ENCODE data around the gene CUX1. TPM values are rescaled to one million over a fixed set of nuclear protein-coding genes. Genes with fewer than 3 reads are reported as not detected.
A peak's percentile ranks its signal among the peaks of the same experiment; 100 is the strongest.

Gene CUX1
- total RNA-seq, 1 experiment from 2014 or later: 64.3 TPM

- TF ChIP-seq ERG (CRISPR knock-in tag; IDR thresholded peaks at IDR 0.05): no peak
Measured at GRCh38 chr7:101880282-101881054, 63.0 kb downstream of the CUX1 start (continued).

- Mint-ChIP-seq H3K36me3 (no peaks in the 10 kb centered on the region), H3K4me3 (no peak overlapping the region), H3K27ac (peak overlapping the region; percentile 37; the same call in 1 of the 2 replicates), H3K4me1 (peaks cover 81% of the 10 kb centered on the region), H3K27me3 (ENCODE audit: low read depth) (no peaks in the 10 kb centered on the region), H3K9me3 (no peaks in the 10 kb centered on the region)
- DNase-seq (ENCODE audit: low spot score) (no peak), ATAC-seq (no peak)
- ChIA-PET POLR2A (no interaction called here), CTCF (interaction anchor here (0.6 to 1.5 kb wide), 3 partner anchors 12 to 59 kb away, joined by 3 to 7 read pairs (median 4); no protein-coding TSS in a partner anchor)
- TF ChIP-seq ZNF317 (CRISPR knock-in tag; IDR thresholded peaks at IDR 0.05; ENCODE audit: borderline replicate concordance, low read depth) (no peak), ZNF121 (CRISPR knock-in tag; IDR thresholded peaks at IDR 0.05) (peak; percentile 92)
Measured at GRCh38 chr7:101882005-101882421, 64.6 kb downstream of the CUX1 start.

GRCh38 chr7:101882595-101883564 lies 65.5 kb downstream of the CUX1 start:
- Mint-ChIP-seq H3K9me3 (no peaks in the 10 kb centered on the region), H3K4me3 (no peak overlapping the region), H3K36me3 (no peaks in the 10 kb centered on the region), H3K4me1 (peaks cover 75% of the 10 kb centered on the region), H3K27ac (peak overlapping the region; percentile 56), H3K27me3 (ENCODE audit: low read depth) (no peaks in the 10 kb centered on the region)
- ChIA-PET POLR2A (no interaction called here), CTCF (interaction anchor here (0.6 to 1.8 kb wide), 5 partner anchors 13 to 138 kb away, joined by 3 to 7 read pairs (median 4); no protein-coding TSS in a partner anchor)
- ATAC-seq: peak; percentile 36
- TF ChIP-seq GABPB1 (CRISPR knock-in tag; IDR thresholded peaks at IDR 0.05) (peak; percentile 88), MAX (CRISPR knock-in tag; IDR thresholded peaks at IDR 0.05) (0 out of 2 replicates have a peak, but pooled peaks have one; percentile 19), AFF4 (CRISPR knock-in tag; IDR thresholded peaks at IDR 0.05; ENCODE audit: borderline replicate concordance) (no peak)
- peak; percentile 42 for DNase-seq (ENCODE audit: low spot score)

- ATAC-seq (peak; percentile 13; the same call in 1 of the 2 replicates), DNase-seq (ENCODE audit: low spot score) (no peak)
- Mint-ChIP-seq H3K27ac (peak overlapping the region; percentile 85), H3K4me1 (peaks cover 61% of the 10 kb centered on the region), H3K4me3 (no peak overlapping the region), H3K36me3 (no peaks in the 10 kb centered on the region), H3K9me3 (no peaks in the 10 kb centered on the region), H3K27me3 (ENCODE audit: low read depth) (no peaks in the 10 kb centered on the region)
- TF ChIP-seq NFE2L1 (CRISPR knock-in tag; IDR thresholded peaks at IDR 0.05) (no peak), ZNF121 (CRISPR knock-in tag; IDR thresholded peaks at IDR 0.05) (0 out of 2 replicates have a peak, but pooled peaks have one; percentile 22)
- ChIA-PET POLR2A (no interaction called here), CTCF (interaction anchor here (1.2 kb wide), 2 partner anchors 14 to 15 kb away, joined by 4 read pairs; no protein-coding TSS in a partner anchor)
Measured at GRCh38 chr7:101884671-101885596, 67.5 kb downstream of the CUX1 start.
